ENCODE data around the gene CNBP. TPM values are rescaled to one million over a fixed set of nuclear protein-coding genes. Genes with fewer than 3 reads are reported as not detected.

The CNBP gene
- total and polyA plus RNA-seq, 12 donors: 324 to 594 (median 478) TPM

DNA sequence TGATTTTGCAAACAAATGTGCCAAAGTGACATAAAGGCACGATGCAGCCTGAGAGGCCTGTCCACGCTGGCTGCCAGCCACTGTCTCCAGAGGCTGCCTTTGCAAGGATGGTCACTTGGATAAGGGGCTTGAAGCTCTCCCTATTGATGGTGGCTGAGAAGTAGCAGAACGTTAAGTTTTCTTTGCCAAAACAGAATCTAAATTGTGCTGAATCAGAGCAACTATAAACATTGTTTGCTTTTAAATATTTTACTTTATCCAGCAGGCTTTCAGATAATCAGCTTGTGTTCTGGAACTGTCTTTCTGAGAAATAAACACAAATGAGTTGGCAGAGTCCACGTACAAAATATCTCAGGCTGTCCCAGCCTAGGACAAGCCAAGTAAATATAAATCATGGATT is 23.8 kb upstream of the CNBP start:
- Histone ChIP-seq H3K4me3 (no peak overlapping the region), H3K4me1 (peaks cover 0 to 20% (median 11%) of the 10 kb centered on the region in 9 donors), H3K9me3 (no peaks in the 10 kb centered on the region), H3K36me3 (no peaks in the 10 kb centered on the region), H3K27me3 (no peaks in the 10 kb centered on the region), H3K27ac (no peak overlapping the region)
- ATAC-seq (no peak), DNase-seq (no peak)
- WGBS, 2 donors: 51 to 60% methylated on average over 4 of the region's 4 CpGs
- intact Hi-C loops (cut with DNase I): no loop called here
- TF ChIP-seq, protein P1, sequence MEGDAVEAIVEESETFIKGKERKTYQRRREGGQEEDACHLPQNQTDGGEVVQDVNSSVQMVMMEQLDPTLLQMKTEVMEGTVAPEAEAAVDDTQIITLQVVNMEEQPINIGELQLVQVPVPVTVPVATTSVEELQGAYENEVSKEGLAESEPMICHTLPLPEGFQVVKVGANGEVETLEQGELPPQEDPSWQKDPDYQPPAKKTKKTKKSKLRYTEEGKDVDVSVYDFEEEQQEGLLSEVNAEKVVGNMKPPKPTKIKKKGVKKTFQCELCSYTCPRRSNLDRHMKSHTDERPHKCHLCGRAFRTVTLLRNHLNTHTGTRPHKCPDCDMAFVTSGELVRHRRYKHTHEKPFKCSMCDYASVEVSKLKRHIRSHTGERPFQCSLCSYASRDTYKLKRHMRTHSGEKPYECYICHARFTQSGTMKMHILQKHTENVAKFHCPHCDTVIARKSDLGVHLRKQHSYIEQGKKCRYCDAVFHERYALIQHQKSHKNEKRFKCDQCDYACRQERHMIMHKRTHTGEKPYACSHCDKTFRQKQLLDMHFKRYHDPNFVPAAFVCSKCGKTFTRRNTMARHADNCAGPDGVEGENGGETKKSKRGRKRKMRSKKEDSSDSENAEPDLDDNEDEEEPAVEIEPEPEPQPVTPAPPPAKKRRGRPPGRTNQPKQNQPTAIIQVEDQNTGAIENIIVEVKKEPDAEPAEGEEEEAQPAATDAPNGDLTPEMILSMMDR (IDR thresholded peaks at IDR 0.05): no peak

GRCh38 chr3:129205109-129205832 is 21.6 kb upstream of the CNBP start:
- TF ChIP-seq, protein P1 (IDR thresholded peaks at IDR 0.05): no peak
- 85 to 89% methylated on average over 8 of the region's 8 CpGs for WGBS, 2 donors
- intact Hi-C loops (cut with DNase I): no loop called here
- no peak overlapping the region for H3K27ac ChIP-seq
- ATAC-seq: peak in 3 of 8 donors; percentile 10 to 48 (median 19)
- no peaks in the 10 kb centered on the region for H3K27me3 ChIP-seq
- no peaks in the 10 kb centered on the region for H3K36me3 ChIP-seq
- no peaks in the 10 kb centered on the region for H3K9me3 ChIP-seq
- peaks cover 0 to 8% (median 0%) of the 10 kb centered on the region in 9 donors for H3K4me1 ChIP-seq
- no peak for DNase-seq
- no peak overlapping the region for H3K4me3 ChIP-seq

DNA sequence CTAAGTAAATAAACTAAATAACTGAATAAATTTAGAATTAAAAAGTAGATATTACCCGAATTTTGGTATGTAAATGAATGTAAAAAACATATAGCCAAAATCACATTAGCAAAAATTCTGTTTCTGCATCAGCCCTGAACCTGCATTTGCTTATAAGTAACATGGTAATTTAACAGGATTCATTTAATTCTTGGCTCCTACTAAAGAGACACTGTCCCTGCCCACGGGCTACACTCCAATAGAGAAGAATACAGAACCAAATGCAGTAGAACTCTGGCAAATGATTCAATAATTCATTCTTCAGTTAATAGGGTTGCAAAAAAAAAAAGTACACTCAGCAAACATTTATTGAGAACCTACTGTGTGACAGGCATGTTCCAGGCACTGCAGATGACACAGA is 20.8 kb upstream of the CNBP start:
- Histone ChIP-seq H3K27ac (no peak overlapping the region), H3K36me3 (no peaks in the 10 kb centered on the region), H3K27me3 (no peaks in the 10 kb centered on the region), H3K9me3 (no peaks in the 10 kb centered on the region), H3K4me1 (peaks cover 0 to 8% (median under 1%) of the 10 kb centered on the region in 9 donors), H3K4me3 (no peak overlapping the region)
- ATAC-seq (no peak), DNase-seq (no peak)
- WGBS, 2 donors: 82 to 83% methylated on average over 2 of the region's 2 CpGs
- TF ChIP-seq, protein P1 (IDR thresholded peaks at IDR 0.05): no peak
- intact Hi-C loops (cut with DNase I): no loop called here

GRCh38 chr3:129199366-129199765 is 15.7 kb upstream of the CNBP start:
- Histone ChIP-seq H3K27me3 (no peaks in the 10 kb centered on the region), H3K36me3 (no peaks in the 10 kb centered on the region), H3K4me3 (no peak overlapping the region), H3K9me3 (no peaks in the 10 kb centered on the region), H3K4me1 (peaks cover 2 to 52% (median 35%) of the 10 kb centered on the region in 9 donors), H3K27ac (peak overlapping the region in 3 of 10 donors; percentile 7 to 86 (median 13))
- 68 to 85% methylated on average over 8 of the region's 8 CpGs for WGBS, 2 donors
- TF ChIP-seq, protein P1 (IDR thresholded peaks at IDR 0.05): no peak
- no peak for ATAC-seq
- intact Hi-C loops (cut with DNase I): no loop called here
- no peak for DNase-seq

All from heart right ventricle (tissue), 16 donors.